Neural progenitor cell (in vitro differentiated cells): Measurements from ENCODE around the gene FGF7. TPM values are rescaled to one million over a fixed set of nuclear protein-coding genes. Genes with fewer than 3 reads are reported as not detected.

ENCODE experiments used
- DNase-seq: peaks from one replicate; pipeline ENCODE4 v3.0.0-alpha.2; 2016; ENCODE audit warnings: low spot score
- H2AFZ ChIP-seq: fragments of 200-600 bp; sonication (generic); replicated peaks from 2 replicates; pipeline ENCODE4 v1.6.1; 2016; ENCODE audit warnings: antibody characterized with exemption
- H3F3A ChIP-seq: fragments of 200-600 bp; sonication (generic); 2 replicates; pipeline ENCODE4 v1.6.1; 2016; ENCODE audit warnings: antibody characterized with exemption, low read depth
- H3K27ac ChIP-seq: fragments of 200-600 bp; sonication (generic); 2 replicates; pipeline ENCODE4 v1.5.1; 2016; ENCODE audit warnings: mild to moderate bottlenecking
- H3K27me3 ChIP-seq: fragments of 200-600 bp; sonication (generic); 2 replicates; pipeline ENCODE4 v1.6.1; 2016; ENCODE audit warnings: mild to moderate bottlenecking, moderate library complexity
- H3K36me3 ChIP-seq: fragments of 200-600 bp; sonication (generic); 2 replicates; pipeline ENCODE4 v1.5.1; 2016
- H3K4me1 ChIP-seq: fragments of 200-600 bp; sonication (generic); 2 replicates; pipeline ENCODE4 v1.6.1; 2016; ENCODE audit warnings: mixed run types
- H3K4me2 ChIP-seq: fragments of 200-600 bp; sonication (generic); 2 replicates; pipeline ENCODE4 v1.6.1; 2016
- H3K4me3 ChIP-seq: fragments of 200-600 bp; sonication (generic); 2 replicates; pipeline ENCODE4 v1.5.1; 2016
- H3K79me2 ChIP-seq: fragments of 200-600 bp; sonication (generic); 2 replicates; pipeline ENCODE4 v1.6.1; 2016; ENCODE audit warnings: low read depth
- H3K9ac ChIP-seq: fragments of 200-600 bp; sonication (generic); 2 replicates; pipeline ENCODE4 v1.6.1; 2016
- H3K9me3 ChIP-seq: fragments of 200-600 bp; sonication (generic); 2 replicates; pipeline ENCODE4 v1.5.1; 2016; ENCODE audit warnings: low read depth
- H4K20me1 ChIP-seq: fragments of 200-600 bp; sonication (generic); 2 replicates; pipeline ENCODE4 v1.6.1; 2016; ENCODE audit warnings: low read depth
- H3K27ac Mint-ChIP-seq: 3 replicates; pipeline ENCODE4 v1.8.0; 2021; ENCODE audit warnings: mixed read lengths
- H3K27me3 Mint-ChIP-seq: 2 replicates; pipeline ENCODE4 v1.8.0; 2022; ENCODE audit warnings: low read depth, mild to moderate bottlenecking, inconsistent platforms, moderate library complexity, mixed read lengths; ENCODE audit not compliant: insufficient read depth
- H3K36me3 Mint-ChIP-seq: 3 replicates; pipeline ENCODE4 v1.8.0; 2021; ENCODE audit warnings: mixed read lengths
- H3K4me1 Mint-ChIP-seq: 3 replicates; pipeline ENCODE4 v1.8.0; 2021; ENCODE audit warnings: mixed read lengths
- H3K4me3 Mint-ChIP-seq: 3 replicates; pipeline ENCODE4 v1.8.0; 2021; ENCODE audit warnings: mild to moderate bottlenecking, moderate library complexity, mixed read lengths
- H3K9me3 Mint-ChIP-seq: 3 replicates; pipeline ENCODE4 v1.8.0; 2020; ENCODE audit warnings: mixed read lengths
- EZH2 ChIP-seq: fragments of 200-600 bp; sonication (generic); IDR thresholded peaks from 2 replicates; pipeline ENCODE4 v1.6.1; 2017; ENCODE audit warnings: antibody characterized with exemption, mild to moderate bottlenecking, moderate library complexity
- EZH2phosphoT487 ChIP-seq: fragments of 200-600 bp; sonication (generic); IDR thresholded peaks from 2 replicates; pipeline ENCODE4 v1.6.1; 2017; ENCODE audit warnings: antibody characterized with exemption
- total RNA-seq: library from RNA; depleted of rRNA; stranded (reverse); fragments of >200 nt; gene quantifications from 2 replicates; pipeline ENCODE4 v1.2.3, GENCODE V29; 2015; ENCODE audit warnings: low replicate concordance
- TF ChIP-seq, protein P1 (sequence below): fragments of 200-600 bp; sonication (generic); IDR thresholded peaks from 2 replicates; pipeline ENCODE4 v1.5.1; 2017; ENCODE audit warnings: antibody characterized with exemption, mild to moderate bottlenecking

Gene FGF7
- total RNA-seq, 1 donor from 2014 or later: not detected

DNA sequence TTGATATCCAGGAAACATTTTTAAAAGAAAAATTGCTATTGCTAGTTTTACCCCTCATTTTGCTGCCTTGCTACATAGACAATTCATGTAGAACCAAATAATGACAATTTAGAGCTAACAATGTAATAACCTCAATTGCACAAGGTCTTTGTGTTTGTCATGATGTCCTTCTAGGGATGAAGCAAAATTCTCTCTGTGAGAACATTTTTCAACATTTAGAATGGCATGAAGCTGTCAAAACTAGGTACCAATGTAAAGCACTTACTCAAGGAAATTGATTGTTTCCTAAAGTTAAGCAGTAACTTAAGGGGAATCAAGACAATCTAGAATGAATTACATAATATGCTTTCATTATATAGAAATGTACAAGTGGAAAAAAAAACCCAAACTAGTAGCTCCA, 7.9 kb upstream of the FGF7 start:
- H3K4me2 ChIP-seq: no peak overlapping the region
- H3K36me3 Mint-ChIP-seq: no peaks in the 10 kb centered on the region
- H3K4me1 Mint-ChIP-seq: no peaks in the 10 kb centered on the region
- no peak overlapping the region for H3K27ac ChIP-seq
- TF ChIP-seq, protein P1, sequence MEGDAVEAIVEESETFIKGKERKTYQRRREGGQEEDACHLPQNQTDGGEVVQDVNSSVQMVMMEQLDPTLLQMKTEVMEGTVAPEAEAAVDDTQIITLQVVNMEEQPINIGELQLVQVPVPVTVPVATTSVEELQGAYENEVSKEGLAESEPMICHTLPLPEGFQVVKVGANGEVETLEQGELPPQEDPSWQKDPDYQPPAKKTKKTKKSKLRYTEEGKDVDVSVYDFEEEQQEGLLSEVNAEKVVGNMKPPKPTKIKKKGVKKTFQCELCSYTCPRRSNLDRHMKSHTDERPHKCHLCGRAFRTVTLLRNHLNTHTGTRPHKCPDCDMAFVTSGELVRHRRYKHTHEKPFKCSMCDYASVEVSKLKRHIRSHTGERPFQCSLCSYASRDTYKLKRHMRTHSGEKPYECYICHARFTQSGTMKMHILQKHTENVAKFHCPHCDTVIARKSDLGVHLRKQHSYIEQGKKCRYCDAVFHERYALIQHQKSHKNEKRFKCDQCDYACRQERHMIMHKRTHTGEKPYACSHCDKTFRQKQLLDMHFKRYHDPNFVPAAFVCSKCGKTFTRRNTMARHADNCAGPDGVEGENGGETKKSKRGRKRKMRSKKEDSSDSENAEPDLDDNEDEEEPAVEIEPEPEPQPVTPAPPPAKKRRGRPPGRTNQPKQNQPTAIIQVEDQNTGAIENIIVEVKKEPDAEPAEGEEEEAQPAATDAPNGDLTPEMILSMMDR: no peak
- TF ChIP-seq EZH2 (no peak), EZH2phosphoT487 (no peak)
- H3F3A ChIP-seq: no peaks in the 10 kb centered on the region
- no peaks in the 10 kb centered on the region for H3K27me3 ChIP-seq
- H4K20me1 ChIP-seq: no peaks in the 10 kb centered on the region
- H3K4me3 Mint-ChIP-seq: no peak overlapping the region
- H3K9ac ChIP-seq: no peak overlapping the region
- H3K79me2 ChIP-seq: no peaks in the 10 kb centered on the region
- H3K27me3 Mint-ChIP-seq: no peaks in the 10 kb centered on the region
- no peak overlapping the region for H2AFZ ChIP-seq
- no peaks in the 10 kb centered on the region for H3K36me3 ChIP-seq
- no peaks in the 10 kb centered on the region for H3K9me3 ChIP-seq
- no peak for DNase-seq
- H3K4me1 ChIP-seq: no peaks in the 10 kb centered on the region
- H3K9me3 Mint-ChIP-seq: peaks cover 4% of the 10 kb centered on the region
- no peak overlapping the region for H3K27ac Mint-ChIP-seq
- no peak overlapping the region for H3K4me3 ChIP-seq

GRCh38 chr15:49415638-49416037, 7.4 kb upstream of the FGF7 start:
- Histone ChIP-seq H3F3A (no peaks in the 10 kb centered on the region), H3K4me2 (no peak overlapping the region)
- H3K36me3 Mint-ChIP-seq: no peaks in the 10 kb centered on the region

GRCh38 chr15:49418811-49419210, 4.2 kb upstream of the FGF7 start:
- no peaks in the 10 kb centered on the region for H3K79me2 ChIP-seq
- no peak overlapping the region for H3K4me3 ChIP-seq
- no peaks in the 10 kb centered on the region for H3K36me3 ChIP-seq
- H3K4me1 ChIP-seq: no peaks in the 10 kb centered on the region
- no peak overlapping the region for H3K4me3 Mint-ChIP-seq
- H3K9me3 ChIP-seq: no peaks in the 10 kb centered on the region
- no peak overlapping the region for H3K4me2 ChIP-seq
- H3K9ac ChIP-seq: no peak overlapping the region
- H3K27me3 ChIP-seq: no peaks in the 10 kb centered on the region
- no peak overlapping the region for H3K27ac ChIP-seq
- H3K36me3 Mint-ChIP-seq: no peaks in the 10 kb centered on the region
- no peak overlapping the region for H2AFZ ChIP-seq
- H3K27ac Mint-ChIP-seq: no peak overlapping the region
- no peak for TF ChIP-seq EZH2
- TF ChIP-seq, protein P1: no peak
- no peak for TF ChIP-seq EZH2phosphoT487
- no peak for DNase-seq
- no peaks in the 10 kb centered on the region for H3K27me3 Mint-ChIP-seq
- no peaks in the 10 kb centered on the region for H3K4me1 Mint-ChIP-seq
- no peaks in the 10 kb centered on the region for H3F3A ChIP-seq
- no peaks in the 10 kb centered on the region for H4K20me1 ChIP-seq
- peaks cover 4% of the 10 kb centered on the region for H3K9me3 Mint-ChIP-seq

More at GRCh38 chr15:49415638-49416037, 7.4 kb upstream of the FGF7 start:
- Histone ChIP-seq H3K4me1 (no peaks in the 10 kb centered on the region), H3K36me3 (no peaks in the 10 kb centered on the region), H3K4me3 (no peak overlapping the region), H3K27ac (no peak overlapping the region), H4K20me1 (no peaks in the 10 kb centered on the region), H3K27me3 (no peaks in the 10 kb centered on the region), H3K9me3 (no peaks in the 10 kb centered on the region), H3K9ac (no peak overlapping the region), H2AFZ (no peak overlapping the region), H3K79me2 (no peaks in the 10 kb centered on the region)
- Mint-ChIP-seq H3K27me3 (no peaks in the 10 kb centered on the region), H3K9me3 (peaks cover 4% of the 10 kb centered on the region), H3K4me3 (no peak overlapping the region), H3K27ac (no peak overlapping the region), H3K4me1 (no peaks in the 10 kb centered on the region)
- TF ChIP-seq, protein P1: no peak
- TF ChIP-seq EZH2 (no peak), EZH2phosphoT487 (no peak)
- no peak for DNase-seq
